H1 (cell line): ENCODE measurements around the gene RCC2. TPM values are rescaled to one million over a fixed set of nuclear protein-coding genes. Genes with fewer than 3 reads are reported as not detected.

Experiments
- CTCF ChIA-PET: fragments of 300-600 bp; sonication (Branson Sonifier 250); formaldehyde crosslinking; loops from one replicate; lab custom pipeline; 2021; ENCODE audit not compliant: partially characterized antibody; lab: Charles Lee
- POLR2A ChIA-PET: fragments of 300-600 bp; sonication (Branson Sonifier 250); formaldehyde crosslinking; loops from one replicate; lab custom pipeline; 2021; ENCODE audit warnings: inconsistent platforms; ENCODE audit not compliant: partially characterized antibody; lab: Charles Lee
- DNase-seq, 2 experiments: peaks; one replicate each; pipeline versions ENCODE4 v3.0.0 to v3.0.0-alpha.2; 2010 to 2022; ENCODE audit warnings: low spot score in 2 of 2, low read depth in 1 of 2, mixed read lengths in 1 of 2
- FAIRE-seq: peaks from 2 replicates; lab custom pipeline; 2011; peaks lifted over from hg19 to GRCh38; lab: Jason Lieb, UNC
- H2AFZ ChIP-seq: 2 replicates; pipeline ENCODE4 v1.8.1; 2012; ENCODE audit warnings: low read length, inconsistent platforms
- H2AK5ac ChIP-seq: 2 replicates; pipeline ENCODE4 v1.6.1; 2013; ENCODE audit warnings: low read depth, low read length
- H2BK120ac ChIP-seq: replicated peaks from 2 replicates; pipeline ENCODE3; 2013; ENCODE audit warnings: low read depth, low read length, inconsistent platforms
- H2BK12ac ChIP-seq: 2 replicates; pipeline ENCODE4 v1.6.1; 2013; ENCODE audit warnings: low read depth, low read length
- H2BK15ac ChIP-seq: 2 replicates; pipeline ENCODE4 v1.6.1; 2013; ENCODE audit warnings: low read length
- H2BK20ac ChIP-seq: 2 replicates; pipeline ENCODE4 v1.6.1; 2013; ENCODE audit warnings: low read length
- H2BK5ac ChIP-seq: 2 replicates; pipeline ENCODE4 v1.6.1; 2013; ENCODE audit warnings: low read depth, low read length
- H3K14ac ChIP-seq: 2 replicates; pipeline ENCODE4 v1.6.1; 2013; ENCODE audit warnings: inconsistent platforms; ENCODE audit not compliant: insufficient read length
- H3K18ac ChIP-seq: 2 replicates; pipeline ENCODE4 v1.6.1; 2013; ENCODE audit warnings: low read length; ENCODE audit errors: extremely low read depth
- H3K23ac ChIP-seq: 2 replicates; pipeline ENCODE4 v1.6.1; 2013; ENCODE audit warnings: inconsistent platforms; ENCODE audit not compliant: insufficient read length
- H3K23me2 ChIP-seq: 2 replicates; pipeline ENCODE4 v1.6.1; 2013; ENCODE audit warnings: low read depth, low read length
- H3K27ac ChIP-seq: 2 replicates; pipeline ENCODE4 v1.6.1; 2011; ENCODE audit warnings: low read depth, low read length, inconsistent platforms
- H3K27me3 ChIP-seq, 4 experiments: replicated peaks in 1 of 4; 1 replicate in 1 of 4; 2 replicates in 3 of 4; pipeline versions ENCODE4 v1.6.1 to v1.8.1; 2011 to 2013; ENCODE audit warnings: low read length in 3 of 4, mild to moderate bottlenecking in 3 of 4, inconsistent platforms in 2 of 4, mixed read lengths in 2 of 4, moderate library complexity in 1 of 4; ENCODE audit not compliant: control insufficient read depth in 3 of 4, insufficient read depth in 3 of 4; ENCODE audit errors: extremely low read depth in 1 of 4
- H3K36me3 ChIP-seq, 4 experiments: 2 replicates each; pipeline versions ENCODE4 v1.6.1 to v1.8.1; 2011 to 2013; ENCODE audit warnings: mild to moderate bottlenecking in 4 of 4, low read length in 3 of 4, moderate library complexity in 2 of 4, control low read depth in 1 of 4, inconsistent platforms in 1 of 4; ENCODE audit not compliant: insufficient read depth in 4 of 4, control insufficient read depth in 2 of 4
- H3K4ac ChIP-seq: replicated peaks from 2 replicates; pipeline ENCODE3; 2013; ENCODE audit warnings: low read length, low read depth, mixed read lengths, inconsistent platforms; ENCODE audit not compliant: insufficient read length
- H3K4me1 ChIP-seq, 4 experiments: replicated peaks in 1 of 4; 1 replicate in 1 of 4; 2 replicates in 3 of 4; pipeline versions ENCODE4 v1.6.1 to v1.8.1; 2011 to 2013; ENCODE audit warnings: low read length in 3 of 4, inconsistent platforms in 2 of 4, mixed read lengths in 1 of 4; ENCODE audit not compliant: insufficient read depth in 4 of 4, control insufficient read depth in 3 of 4
- H3K4me2 ChIP-seq, 2 experiments: 2 replicates each; pipeline versions ENCODE4 v1.6.1 to v1.8.1; 2011 to 2013; ENCODE audit warnings: low read depth in 2 of 2, low read length in 2 of 2, control low read depth in 1 of 2, inconsistent platforms in 1 of 2, mild to moderate bottlenecking in 1 of 2; ENCODE audit not compliant: insufficient read depth in 1 of 2
- H3K4me3 ChIP-seq, 4 experiments: fragments of 200-600, 300-600 bp in 1 of 4; sonication (generic), shearing (Covaris generic), sonication (Bioruptor Twin) in 1 of 4; 2 replicates each; pipeline versions ENCODE4 v1.5.1 to v1.8.1; 2011 to 2016; ENCODE audit warnings: low read length in 4 of 4, low read depth in 3 of 4, control low read depth in 2 of 4, inconsistent platforms in 2 of 4, mild to moderate bottlenecking in 2 of 4, mixed read lengths in 1 of 4, moderate library complexity in 1 of 4; ENCODE audit not compliant: insufficient read depth in 2 of 4; ENCODE audit errors: extremely low read depth in 1 of 4
- H3K56ac ChIP-seq: replicated peaks from 2 replicates; pipeline ENCODE3; 2013; ENCODE audit warnings: low read depth, mild to moderate bottlenecking, mixed read lengths, low read length, inconsistent platforms; ENCODE audit not compliant: insufficient read length
- H3K79me1 ChIP-seq: 2 replicates; pipeline ENCODE4 v1.6.1; 2013; ENCODE audit warnings: low read depth, low read length, control low read depth
- H3K79me2 ChIP-seq, 2 experiments: 2 replicates each; pipeline versions ENCODE4 v1.6.1 to v1.8.1; 2012 to 2013; ENCODE audit warnings: low read length in 2 of 2, mild to moderate bottlenecking in 2 of 2, inconsistent platforms in 1 of 2; ENCODE audit not compliant: insufficient read depth in 2 of 2, control insufficient read depth in 1 of 2
- H3K9ac ChIP-seq, 4 experiments: replicated peaks in 1 of 4; 1 replicate in 1 of 4; 2 replicates in 3 of 4; pipeline versions ENCODE4 v1.6.1 to v1.8.1; 2011 to 2013; ENCODE audit warnings: low read depth in 3 of 4, low read length in 3 of 4, control low read depth in 2 of 4, mild to moderate bottlenecking in 2 of 4, moderate library complexity in 2 of 4, inconsistent platforms in 1 of 4; ENCODE audit errors: extremely low read depth in 1 of 4
- H3K9me3 ChIP-seq, 2 experiments: 2 replicates each; pipeline versions ENCODE4 v1.6.1 to v1.8.1; 2012 to 2013; ENCODE audit warnings: mild to moderate bottlenecking in 2 of 2, moderate library complexity in 2 of 2, control low read depth in 1 of 2, inconsistent platforms in 1 of 2, low read depth in 1 of 2, low read length in 1 of 2, mixed read lengths in 1 of 2; ENCODE audit not compliant: insufficient read depth in 2 of 2
- H4K20me1 ChIP-seq, 2 experiments: replicated peaks in 1 of 2; 2 replicates each; pipeline versions ENCODE3 to v1.8.1; 2011 to 2013; ENCODE audit warnings: inconsistent platforms in 2 of 2, low read length in 2 of 2, mild to moderate bottlenecking in 1 of 2; ENCODE audit not compliant: insufficient read depth in 2 of 2, control insufficient read depth in 1 of 2
- H4K5ac ChIP-seq: 2 replicates; pipeline ENCODE4 v1.6.1; 2013; ENCODE audit warnings: low read length, low read depth, mixed read lengths, inconsistent platforms; ENCODE audit not compliant: insufficient read length
- H4K8ac ChIP-seq: 2 replicates; pipeline ENCODE4 v1.8.0; 2013; ENCODE audit warnings: mild to moderate bottlenecking, moderate library complexity, low read length, inconsistent platforms; ENCODE audit not compliant: insufficient read depth; ENCODE audit errors: extremely low read depth
- H4K91ac ChIP-seq: replicated peaks from 2 replicates; pipeline ENCODE3; 2013; ENCODE audit warnings: low read length, mixed read lengths, inconsistent platforms; ENCODE audit not compliant: insufficient read length
- CBX8 ChIP-seq: fragments of 300-800, 300-1000 bp; sonication (generic); IDR thresholded peaks from 2 replicates; pipeline ENCODE4 v1.7.1; 2016; ENCODE audit warnings: low read depth, low read length, borderline replicate concordance
- CHD2 ChIP-seq: IDR thresholded peaks from 2 replicates; pipeline ENCODE4 v1.6.1; 2012; ENCODE audit warnings: low read length, improper control_type of control experiment
- CTCF ChIP-seq, 3 experiments: IDR thresholded peaks; 1 replicate in 2 of 3; 2 replicates in 1 of 3; pipeline versions ENCODE4 v1.5.1 to v1.6.1; 2011; ENCODE audit warnings: low read length in 3 of 3, mild to moderate bottlenecking in 3 of 3, inconsistent platforms in 2 of 3, low read depth in 1 of 3, moderate library complexity in 1 of 3; ENCODE audit not compliant: insufficient read depth in 1 of 3; ENCODE audit errors: control extremely low read depth in 1 of 3
- EGR1 ChIP-seq: IDR thresholded peaks from 2 replicates; pipeline ENCODE4 v1.6.1; 2011; ENCODE audit warnings: low read depth, low read length, borderline replicate concordance
- KDM4A ChIP-seq: IDR thresholded peaks from one replicate; pipeline ENCODE4 v1.7.1; 2012; ENCODE audit warnings: low read depth, mild to moderate bottlenecking, moderate library complexity, low read length, inconsistent platforms; ENCODE audit not compliant: severe bottlenecking
- POU5F1 ChIP-seq: IDR thresholded peaks from 2 replicates; pipeline ENCODE4 v1.6.1; 2011; ENCODE audit warnings: low read depth, mild to moderate bottlenecking, low read length, moderate library complexity
- RAD21 ChIP-seq, 2 experiments: IDR thresholded peaks in 1 of 2; conservative IDR thresholded peaks in 1 of 2; 2 replicates each; pipeline ENCODE4 v1.6.1; 2011; ENCODE audit warnings: low read depth in 2 of 2, low read length in 2 of 2, improper control_type of control experiment in 1 of 2, inconsistent platforms in 1 of 2, mild to moderate bottlenecking in 1 of 2, moderate library complexity in 1 of 2
- RBBP5 ChIP-seq: IDR thresholded peaks from 2 replicates; pipeline ENCODE4 v1.7.1; 2012; ENCODE audit warnings: low read depth, mild to moderate bottlenecking, inconsistent platforms, low read length, moderate library complexity, borderline replicate concordance
- RFX5 ChIP-seq: IDR thresholded peaks from 2 replicates; pipeline ENCODE4 v1.6.1; 2011; ENCODE audit warnings: low read depth, low read length, improper control_type of control experiment, borderline replicate concordance
- SIRT6 ChIP-seq: IDR thresholded peaks from one replicate; pipeline ENCODE4 v1.7.1; 2012; ENCODE audit warnings: low read length, inconsistent platforms
- SUZ12 ChIP-seq: fragments of 200-600 bp; sonication (generic); IDR thresholded peaks from 2 replicates; pipeline ENCODE4 v1.6.1; 2012; ENCODE audit warnings: mild to moderate bottlenecking, inconsistent platforms, low read length, moderate library complexity, mixed read lengths
- WGBS, 2 experiments: shearing (Covaris generic) in 1 of 2; methylation state at CpG; one replicate each; pipeline versions ENCODE4 v1.1.6 to v1.1.7; 2013 to 2015; ENCODE audit warnings: low lambda C conversion rate in 2 of 2, mixed read lengths in 2 of 2, inconsistent platforms in 1 of 2, low coverage in 1 of 2, missing lambda C conversion rate in 1 of 2; ENCODE audit not compliant: insufficient replicate concordance in 2 of 2, insufficient coverage in 1 of 2, insufficient read length in 1 of 2; ENCODE audit errors: extremely low coverage in 1 of 2, missing lambda C conversion rate in 1 of 2; 5-methylcytosine and 5-hydroxymethylcytosine counted together
- polyA plus RNA-seq, 7 experiments: library from polyadenylated mRNA; depleted of rRNA in 3 of 7; stranded (reverse) in 5 of 7; unstranded in 2 of 7; fragments of >200 nt in 5 of 7; fragments of 200-250 nt in 2 of 7; gene quantifications; 1 replicate in 5 of 7; 2 replicates in 1 of 7; 4 replicates in 1 of 7; pipeline versions ENCODE4 v1.2.1 to v1.2.3, GENCODE V29; 2011 to 2013; ENCODE audit warnings: missing spikeins in 2 of 7, mixed read lengths in 2 of 7
- total RNA-seq: library from RNA; stranded (reverse); fragmentation: NEBNext Ultra II Directional; extraction: Animal tissue kit (Norgen Biotek cat#: 25700); gene quantifications from 2 replicates; pipeline ENCODE4 v1.2.1, GENCODE V29; 2021

Gene RCC2
- total and polyA plus RNA-seq, 2 of the 8 experiments (the other 6 are each of a cell fraction or from before 2014, with no cell fraction given), result 229 to 455 TPM

GRCh38 chr1:17359031-17359430, 80.4 kb downstream of the RCC2 start:
- no peak overlapping the region for H3K4ac ChIP-seq
- H2AFZ ChIP-seq, result peak overlapping the region; percentile 81; the same call in 1 of the 2 replicates
- no peak overlapping the region for H4K5ac ChIP-seq
- no peak overlapping the region for H3K23ac ChIP-seq
- no peak overlapping the region for H2BK120ac ChIP-seq
- H3K56ac ChIP-seq, result no peak overlapping the region
- no peak overlapping the region for H3K4me3 ChIP-seq
- ChIA-PET CTCF (interaction anchor here (1.0 kb wide), 1 partner anchor 11 kb away, joined by 6 read pairs; no protein-coding TSS in a partner anchor), POLR2A (interaction anchor here (0.6 to 0.9 kb wide), 2 partner anchors 21 to 91 kb away, joined by 3 read pairs; no protein-coding TSS in a partner anchor)
- H2AK5ac ChIP-seq, result no peak overlapping the region
- no peaks in the 10 kb centered on the region for H3K36me3 ChIP-seq
- H3K4me2 ChIP-seq, result no peak overlapping the region
- H3K14ac ChIP-seq, result no peak overlapping the region
- no peak overlapping the region for H4K8ac ChIP-seq
- FAIRE-seq (no peak), DNase-seq (no peak)
- H4K20me1 ChIP-seq, result peaks cover 0 to 2% of the 10 kb centered on the region in 2 experiments
- no peak overlapping the region for H2BK20ac ChIP-seq
- no peaks in the 10 kb centered on the region for H3K79me2 ChIP-seq
- 77% methylated on average over 8 of the region's 11 CpGs; no CpG with 5 or more reads in 1 of the 2 experiments for WGBS, 2 experiments
- H3K9ac ChIP-seq, result no peak overlapping the region
- H4K91ac ChIP-seq, result no peak overlapping the region
- peaks cover 0 to 2% (median 1%) of the 10 kb centered on the region in 4 experiments; a peak in 1 of 7 replicates for H3K4me1 ChIP-seq
- H3K9me3 ChIP-seq, result no peaks in the 10 kb centered on the region
- no peak overlapping the region for H3K18ac ChIP-seq
- H3K79me1 ChIP-seq, result no peaks in the 10 kb centered on the region
- H2BK5ac ChIP-seq, result no peak overlapping the region
- H2BK15ac ChIP-seq, result no peak overlapping the region
- no peak overlapping the region; the same call in 1 of the 2 replicates for H2BK12ac ChIP-seq
- no peaks in the 10 kb centered on the region for H3K23me2 ChIP-seq
- no peaks in the 10 kb centered on the region for H3K27me3 ChIP-seq
- no peak overlapping the region for H3K27ac ChIP-seq
- TF ChIP-seq RBBP5 (no peak), CHD2 (no peak), CTCF (IDR thresholded peaks at IDR 0.05; ENCODE audit: control extremely low read depth in 1 of 3, insufficient read depth in 1 of 3, low read depth in 1 of 3, low read length in 3 of 3) (peak in 1 of 3 experiments; percentile 24; a peak in 1 of 4 replicates), RFX5 (no peak), SIRT6 (no peak), EGR1 (no peak), CBX8 (no peak), RAD21 (IDR thresholded peaks at IDR 0.05 in 1 of 2, conservative IDR thresholded peaks at IDR 0.05 in 1 of 2; ENCODE audit: low read depth in 2 of 2, low read length in 2 of 2) (0 out of 4 replicates have a peak, but pooled peaks of 1 of the 2 experiments have one; percentile 2), POU5F1 (no peak), SUZ12 (no peak), KDM4A (no peak)
